Naive thymus-derived CD4-positive, alpha-beta T cell (primary cell): ENCODE results near the gene HOXD8. TPM values are rescaled to one million over a fixed set of nuclear protein-coding genes. Genes with fewer than 3 reads are reported as not detected.
A peak's percentile ranks its signal among the peaks of the same experiment; 100 is the strongest.

ENCODE experiments used
- ATAC-seq: fragments of 150-1000 bp; cut with Tn5 transposase; 2 replicates; pipeline ENCODE4 v1.10.0; 2021; ENCODE audit warnings: mild to moderate bottlenecking, moderate library complexity
- CTCF ChIA-PET: fragments of 350-600 bp; sonication (Branson Sonifier 250); formaldehyde crosslinking; loops from one replicate; lab custom pipeline; 2021; ENCODE audit warnings: antibody characterized with exemption; lab: Charles Lee
- POLR2A ChIA-PET: fragments of 350-600 bp; sonication (Branson Sonifier 250); formaldehyde crosslinking; loops from one replicate; lab custom pipeline; 2021; ENCODE audit warnings: antibody characterized with exemption, inconsistent platforms; lab: Charles Lee
- DNase-seq, 9 donors: peaks; one replicate each; pipeline versions ENCODE4 v3.0.0 to v3.0.0-alpha.2; 2020 to 2022; ENCODE audit warnings: mixed read lengths in 1 of 9
- H3K27ac ChIP-seq: one replicate; pipeline ENCODE4 v1.7.0; 2013; ENCODE audit warnings: mild to moderate bottlenecking, low read depth, low read length, moderate library complexity
- H3K27me3 ChIP-seq, 2 donors: one replicate each; pipeline ENCODE4 v1.7.0; 2013; ENCODE audit warnings: low read length in 2 of 2, mild to moderate bottlenecking in 2 of 2, moderate library complexity in 2 of 2; ENCODE audit not compliant: control insufficient read depth in 2 of 2, insufficient read depth in 2 of 2
- H3K36me3 ChIP-seq, 3 experiments: 1 replicate in 2 of 3; 2 replicates in 1 of 3; pipeline ENCODE4 v1.7.0; 2013; ENCODE audit warnings: low read length in 3 of 3, mild to moderate bottlenecking in 3 of 3, moderate library complexity in 1 of 3; ENCODE audit not compliant: insufficient read depth in 3 of 3, control insufficient read depth in 2 of 3
- H3K4me1 ChIP-seq, 2 donors: one replicate each; pipeline ENCODE4 v1.7.0; 2013; ENCODE audit warnings: low read length in 2 of 2, mild to moderate bottlenecking in 2 of 2, moderate library complexity in 1 of 2; ENCODE audit not compliant: control insufficient read depth in 2 of 2, insufficient read depth in 2 of 2
- H3K4me3 ChIP-seq: 2 replicates; pipeline ENCODE4 v1.7.0; 2013; ENCODE audit warnings: mild to moderate bottlenecking, low read length
- H3K9me3 ChIP-seq, 3 experiments: 1 replicate in 2 of 3; 2 replicates in 1 of 3; pipeline ENCODE4 v1.7.0; 2013; ENCODE audit warnings: low read length in 3 of 3; ENCODE audit not compliant: control insufficient read depth in 2 of 3
- H3K27ac Mint-ChIP-seq, 9 donors: one replicate each; pipeline ENCODE4 v1.8.0; 2020 to 2022; ENCODE audit warnings: mixed read lengths in 9 of 9, mild to moderate bottlenecking in 8 of 9, moderate library complexity in 5 of 9, inconsistent platforms in 2 of 9
- H3K27me3 Mint-ChIP-seq, 5 donors: one replicate each; pipeline ENCODE4 v1.8.0; 2021 to 2022; ENCODE audit warnings: mixed read lengths in 5 of 5, mild to moderate bottlenecking in 1 of 5
- H3K36me3 Mint-ChIP-seq, 5 donors: one replicate each; pipeline ENCODE4 v1.8.0; 2020 to 2022; ENCODE audit warnings: mixed read lengths in 5 of 5, mild to moderate bottlenecking in 3 of 5, inconsistent platforms in 1 of 5
- H3K4me1 Mint-ChIP-seq, 7 donors: one replicate each; pipeline ENCODE4 v1.8.0; 2020 to 2022; ENCODE audit warnings: mixed read lengths in 7 of 7, mild to moderate bottlenecking in 3 of 7, inconsistent platforms in 1 of 7
- H3K4me3 Mint-ChIP-seq, 10 donors: one replicate each; pipeline ENCODE4 v1.8.0; 2020 to 2022; ENCODE audit warnings: mild to moderate bottlenecking in 10 of 10, mixed read lengths in 10 of 10, moderate library complexity in 6 of 10, inconsistent platforms in 2 of 10
- H3K9me3 Mint-ChIP-seq, 11 donors: one replicate each; pipeline ENCODE4 v1.8.0; 2020 to 2022; ENCODE audit warnings: mixed read lengths in 11 of 11, mild to moderate bottlenecking in 4 of 11, inconsistent platforms in 1 of 11, moderate library complexity in 1 of 11
- intact Hi-C, 2 donors: fragments of 100-400 bp; cut with micrococcal nuclease; formaldehyde crosslinking; loops; one replicate each; pipeline ENCODE4 v1.15.1; 2023
- polyA plus RNA-seq, 2 donors: library from polyadenylated mRNA; unstranded; fragments of 300-500 nt; fragmentation: Illumina TruSeq; gene quantifications; one replicate each; pipeline ENCODE4 v1.2.3, GENCODE V29; 2021
- total RNA-seq, 6 experiments: library from RNA in 5 of 6; stranded (reverse) in 5 of 6; gene quantifications; 1 replicate in 5 of 6; 2 replicates in 1 of 6; pipeline ENCODE4 v1.2.3 and lab custom pipeline; 2021 to 2026

Gene HOXD8
- total and polyA plus RNA-seq, 7 experiments from 2014 or later: not detected

GRCh38 chr2:176097820-176098365 lies 31.6 kb upstream of the HOXD8 start:
- intact Hi-C loops: loop anchor here (1.0 to 5.0 kb wide), 10 partner anchors 19 to 1396 kb away; partner anchors contain the start of gene LNPK (in 1 of the 2)
- Histone ChIP-seq H3K4me1 (peaks cover 14 to 18% of the 10 kb centered on the region in 2 donors), H3K27me3 (peaks cover 38 to 67% of the 10 kb centered on the region in 2 donors), H3K36me3 (no peaks in the 10 kb centered on the region), H3K4me3 (peak overlapping the region; percentile 35), H3K9me3 (peaks cover 0 to 4% (median 0%) of the 10 kb centered on the region in 3 experiments), H3K27ac (no peak overlapping the region)
- peak overlapping the region; percentile 72 to 86 (median 76) for H3K4me3 Mint-ChIP-seq
- peaks cover 0 to 33% (median 7%) of the 10 kb centered on the region in 11 donors for H3K9me3 Mint-ChIP-seq
- H3K27me3 Mint-ChIP-seq: peaks cover 84 to 94% (median 88%) of the 10 kb centered on the region in 5 donors
- H3K36me3 Mint-ChIP-seq: peaks cover 0 to 5% (median 0%) of the 10 kb centered on the region in 5 donors
- DNase-seq (no peak), ATAC-seq (no peak)
- CTCF ChIA-PET: interaction anchor here (0.7 to 1.8 kb wide), 4 partner anchors 408 to 847 kb away, joined by 4 to 25 read pairs (median 6); no protein-coding TSS in a partner anchor
- peak overlapping the region in 1 of 9 donors; percentile 30 for H3K27ac Mint-ChIP-seq
- POLR2A ChIA-PET: interaction anchor here (1.2 kb wide), 1 partner anchor 408 kb away, joined by 4 read pairs; no protein-coding TSS in a partner anchor
- peaks cover 17 to 35% (median 29%) of the 10 kb centered on the region in 7 donors for H3K4me1 Mint-ChIP-seq

- Mint-ChIP-seq H3K9me3 (peaks cover 0 to 37% (median 7%) of the 10 kb centered on the region in 11 donors), H3K27ac (peak overlapping the region in 1 of 9 donors; percentile 40), H3K4me3 (peak overlapping the region in 3 of 10 donors; percentile 24 to 75 (median 72)), H3K4me1 (peaks cover 14 to 29% (median 25%) of the 10 kb centered on the region in 7 donors), H3K36me3 (peaks cover 0 to 5% (median 0%) of the 10 kb centered on the region in 5 donors), H3K27me3 (peaks cover 85 to 95% (median 90%) of the 10 kb centered on the region in 5 donors)
- POLR2A ChIA-PET: interaction anchor here (1.2 kb wide), 1 partner anchor 408 kb away, joined by 4 read pairs; no protein-coding TSS in a partner anchor
- no peak overlapping the region for H3K27ac ChIP-seq
- intact Hi-C loops: loop anchor here in 1 of 2 donors (2.0 to 5.0 kb wide), 3 partner anchors 20 to 1396 kb away; no protein-coding TSS in a partner anchor
- peaks cover 42 to 68% of the 10 kb centered on the region in 2 donors for H3K27me3 ChIP-seq
- no peaks in the 10 kb centered on the region for H3K9me3 ChIP-seq
- H3K36me3 ChIP-seq: no peaks in the 10 kb centered on the region
- ATAC-seq: no peak
- peaks cover 12 to 14% of the 10 kb centered on the region in 2 donors for H3K4me1 ChIP-seq
- H3K4me3 ChIP-seq: no peak overlapping the region
- DNase-seq: no peak
- CTCF ChIA-PET: interaction anchor here (1.1 to 1.8 kb wide), 2 partner anchors 409 to 847 kb away, joined by 5 to 25 read pairs; no protein-coding TSS in a partner anchor
Observed at GRCh38 chr2:176098366-176099158, 30.9 kb upstream of the HOXD8 start.

GRCh38 chr2:176099159-176099727 lies 30.3 kb upstream of the HOXD8 start:
- peaks cover 0 to 5% (median 0%) of the 10 kb centered on the region in 5 donors for H3K36me3 Mint-ChIP-seq
- intact Hi-C loops: loop anchor here in 1 of 2 donors (2.0 to 5.0 kb wide), 3 partner anchors 20 to 1397 kb away; no protein-coding TSS in a partner anchor
- Histone ChIP-seq H3K36me3 (no peaks in the 10 kb centered on the region), H3K9me3 (no peaks in the 10 kb centered on the region), H3K4me3 (no peak overlapping the region), H3K27me3 (peaks cover 41 to 67% of the 10 kb centered on the region in 2 donors), H3K27ac (no peak overlapping the region), H3K4me1 (peaks cover 10 to 14% of the 10 kb centered on the region in 2 donors)
- peaks cover 14 to 28% (median 22%) of the 10 kb centered on the region in 7 donors for H3K4me1 Mint-ChIP-seq
- DNase-seq (no peak), ATAC-seq (no peak)
- ChIA-PET POLR2A (no interaction called here), CTCF (no interaction called here)
- H3K27ac Mint-ChIP-seq: peak overlapping the region in 3 of 9 donors; percentile 29 to 45 (median 40)
- H3K9me3 Mint-ChIP-seq: peaks cover 0 to 32% (median 2%) of the 10 kb centered on the region in 11 donors
- peak overlapping the region in 3 of 10 donors; percentile 17 to 24 (median 20) for H3K4me3 Mint-ChIP-seq
- peaks cover 85 to 95% (median 90%) of the 10 kb centered on the region in 5 donors for H3K27me3 Mint-ChIP-seq

GRCh38 chr2:176099728-176100546 lies 29.6 kb upstream of the HOXD8 start, which contains the start of gene HOXD12:
Gene HOXD12 (plus strand): TSS chr2:176099795. CDS start chr2:176099802, 7 bp downstream.
- Histone ChIP-seq H3K27me3 (peaks cover 34 to 63% of the 10 kb centered on the region in 2 donors), H3K36me3 (no peaks in the 10 kb centered on the region), H3K9me3 (no peaks in the 10 kb centered on the region), H3K27ac (no peak within 1 kb of the TSS), H3K4me1 (peaks cover 10 to 14% of the 10 kb centered on the region in 2 donors), H3K4me3 (no peak within 1 kb of the TSS)
- peaks cover 85 to 95% (median 90%) of the 10 kb centered on the region in 5 donors for H3K27me3 Mint-ChIP-seq
- intact Hi-C loops: loop anchor here in 1 of 2 donors (2.0 to 5.0 kb wide), 3 partner anchors 21 to 1398 kb away; no protein-coding TSS in a partner anchor
- peaks cover 0 to 5% (median 0%) of the 10 kb centered on the region in 5 donors for H3K36me3 Mint-ChIP-seq
- H3K4me1 Mint-ChIP-seq: peaks cover 19 to 33% (median 22%) of the 10 kb centered on the region in 7 donors
- ChIA-PET CTCF (no interaction called here), POLR2A (no interaction called here)
- ATAC-seq: no peak
- H3K9me3 Mint-ChIP-seq: peaks cover 0 to 27% (median 0%) of the 10 kb centered on the region in 11 donors
- H3K4me3 Mint-ChIP-seq: peak within 1 kb of the TSS in 3 of 10 donors; percentile 17 to 24 (median 20)
- DNase-seq: peak in 2 of 9 donors; percentile 6 to 20
- peak within 1 kb of the TSS in 4 of 9 donors; percentile 14 to 45 (median 34) for H3K27ac Mint-ChIP-seq

GRCh38 chr2:176100547-176101140 lies 28.9 kb upstream of the HOXD8 start:
- Mint-ChIP-seq H3K27ac (peak overlapping the region in 2 of 9 donors; percentile 14 to 29), H3K27me3 (peaks cover 85 to 95% (median 90%) of the 10 kb centered on the region in 5 donors), H3K9me3 (peaks cover 0 to 21% (median 0%) of the 10 kb centered on the region in 11 donors), H3K4me1 (peaks cover 21 to 38% (median 26%) of the 10 kb centered on the region in 7 donors), H3K4me3 (no peak overlapping the region), H3K36me3 (peaks cover 0 to 5% (median 0%) of the 10 kb centered on the region in 5 donors)
- intact Hi-C loops: no loop called here
- POLR2A ChIA-PET: no interaction called here
- peak in 1 of 9 donors; percentile 6 for DNase-seq
- peaks cover 10 to 14% of the 10 kb centered on the region in 2 donors for H3K4me1 ChIP-seq
- ATAC-seq: no peak
- H3K4me3 ChIP-seq: no peak overlapping the region
- CTCF ChIA-PET: no interaction called here
- no peaks in the 10 kb centered on the region for H3K9me3 ChIP-seq
- H3K36me3 ChIP-seq: no peaks in the 10 kb centered on the region
- no peak overlapping the region for H3K27ac ChIP-seq
- peaks cover 32 to 59% of the 10 kb centered on the region in 2 donors for H3K27me3 ChIP-seq
